ENCODE results near the gene ABCG1. TPM values are rescaled to one million over a fixed set of nuclear protein-coding genes. Genes with fewer than 3 reads are reported as not detected.
A peak's percentile ranks its signal among the peaks of the same experiment; 100 is the strongest.

Gene ABCG1
- total RNA-seq, 1 donor from 2014 or later, result 138 TPM

GRCh38 chr21:42258885-42259407, 40.0 kb downstream of the ABCG1 start:
- no peaks in the 10 kb centered on the region for H3K27me3 ChIP-seq (ENCODE audit: control insufficient read depth, insufficient read depth, low read length)
- no peak overlapping the region for H3K4me3 ChIP-seq (ENCODE audit: low read depth, low read length)
- FAIRE-seq (peak; percentile 28), DNase-seq (ENCODE audit: low read depth) (no peak)
- H3K36me3 ChIP-seq (ENCODE audit: control insufficient read depth, insufficient read depth, low read length), result no peaks in the 10 kb centered on the region
- TF ChIP-seq CTCF (IDR thresholded peaks at IDR 0.05; ENCODE audit: insufficient read depth, low read length, severe bottlenecking), result no peak

- Histone ChIP-seq H3K27me3 (ENCODE audit: control insufficient read depth, insufficient read depth, low read length) (no peaks in the 10 kb centered on the region), H3K4me3 (ENCODE audit: low read depth, low read length) (no peak overlapping the region), H3K36me3 (ENCODE audit: control insufficient read depth, insufficient read depth, low read length) (no peaks in the 10 kb centered on the region)
- TF ChIP-seq CTCF (IDR thresholded peaks at IDR 0.05; ENCODE audit: insufficient read depth, low read length, severe bottlenecking), result no peak
- FAIRE-seq, result no peak
- DNase-seq (ENCODE audit: low read depth), result no peak
Measured at GRCh38 chr21:42260121-42260520, 41.2 kb downstream of the ABCG1 start.

- no peak for TF ChIP-seq CTCF (IDR thresholded peaks at IDR 0.05; ENCODE audit: insufficient read depth, low read length, severe bottlenecking)
- Histone ChIP-seq H3K4me3 (ENCODE audit: low read depth, low read length) (no peak overlapping the region), H3K27me3 (ENCODE audit: control insufficient read depth, insufficient read depth, low read length) (no peaks in the 10 kb centered on the region), H3K36me3 (ENCODE audit: control insufficient read depth, insufficient read depth, low read length) (no peaks in the 10 kb centered on the region)
- FAIRE-seq (no peak), DNase-seq (ENCODE audit: low read depth) (no peak)
Measured at GRCh38 chr21:42261829-42262200, 42.9 kb downstream of the ABCG1 start.

- DNase-seq (ENCODE audit: low read depth) (peak; percentile 77), FAIRE-seq (no peak)
- no peak for TF ChIP-seq CTCF (IDR thresholded peaks at IDR 0.05; ENCODE audit: insufficient read depth, low read length, severe bottlenecking)
- no peaks in the 10 kb centered on the region for H3K36me3 ChIP-seq (ENCODE audit: control insufficient read depth, insufficient read depth, low read length)
- H3K27me3 ChIP-seq (ENCODE audit: control insufficient read depth, insufficient read depth, low read length), result no peaks in the 10 kb centered on the region
- no peak overlapping the region for H3K4me3 ChIP-seq (ENCODE audit: low read depth, low read length)
Measured at GRCh38 chr21:42262831-42263231, 43.9 kb downstream of the ABCG1 start.

- no peak for TF ChIP-seq CTCF (IDR thresholded peaks at IDR 0.05; ENCODE audit: insufficient read depth, low read length, severe bottlenecking)
- no peaks in the 10 kb centered on the region for H3K27me3 ChIP-seq (ENCODE audit: control insufficient read depth, insufficient read depth, low read length)
- no peak overlapping the region for H3K4me3 ChIP-seq (ENCODE audit: low read depth, low read length)
- FAIRE-seq (peak; percentile 18), DNase-seq (ENCODE audit: low read depth) (peak; percentile 40)
- H3K36me3 ChIP-seq (ENCODE audit: control insufficient read depth, insufficient read depth, low read length), result no peaks in the 10 kb centered on the region
Measured at GRCh38 chr21:42263591-42264131, 44.7 kb downstream of the ABCG1 start.
